H1 (cell line): ENCODE results near the gene PTPN3. TPM values are rescaled to one million over a fixed set of nuclear protein-coding genes. Genes with fewer than 3 reads are reported as not detected.

Experiments used
- CTCF ChIA-PET: fragments of 300-600 bp; sonication (Branson Sonifier 250); formaldehyde crosslinking; loops from one replicate; lab custom pipeline; 2021; ENCODE audit not compliant: partially characterized antibody; lab: Charles Lee
- POLR2A ChIA-PET: fragments of 300-600 bp; sonication (Branson Sonifier 250); formaldehyde crosslinking; loops from one replicate; lab custom pipeline; 2021; ENCODE audit warnings: inconsistent platforms; ENCODE audit not compliant: partially characterized antibody; lab: Charles Lee
- DNase-seq, 2 experiments: peaks; one replicate each; pipeline versions ENCODE4 v3.0.0 to v3.0.0-alpha.2; 2010 to 2022; ENCODE audit warnings: low spot score in 2 of 2, low read depth in 1 of 2, mixed read lengths in 1 of 2
- FAIRE-seq: peaks from 2 replicates; lab custom pipeline; 2011; peaks lifted over from hg19 to GRCh38; lab: Jason Lieb, UNC
- H2AFZ ChIP-seq: 2 replicates; pipeline ENCODE4 v1.8.1; 2012; ENCODE audit warnings: low read length, inconsistent platforms
- H2AK5ac ChIP-seq: 2 replicates; pipeline ENCODE4 v1.6.1; 2013; ENCODE audit warnings: low read depth, low read length
- H2BK120ac ChIP-seq: replicated peaks from 2 replicates; pipeline ENCODE3; 2013; ENCODE audit warnings: low read depth, low read length, inconsistent platforms
- H2BK12ac ChIP-seq: 2 replicates; pipeline ENCODE4 v1.6.1; 2013; ENCODE audit warnings: low read depth, low read length
- H2BK15ac ChIP-seq: 2 replicates; pipeline ENCODE4 v1.6.1; 2013; ENCODE audit warnings: low read length
- H2BK20ac ChIP-seq: 2 replicates; pipeline ENCODE4 v1.6.1; 2013; ENCODE audit warnings: low read length
- H2BK5ac ChIP-seq: 2 replicates; pipeline ENCODE4 v1.6.1; 2013; ENCODE audit warnings: low read depth, low read length
- H3K14ac ChIP-seq: 2 replicates; pipeline ENCODE4 v1.6.1; 2013; ENCODE audit warnings: inconsistent platforms; ENCODE audit not compliant: insufficient read length
- H3K18ac ChIP-seq: 2 replicates; pipeline ENCODE4 v1.6.1; 2013; ENCODE audit warnings: low read length; ENCODE audit errors: extremely low read depth
- H3K23ac ChIP-seq: 2 replicates; pipeline ENCODE4 v1.6.1; 2013; ENCODE audit warnings: inconsistent platforms; ENCODE audit not compliant: insufficient read length
- H3K23me2 ChIP-seq: 2 replicates; pipeline ENCODE4 v1.6.1; 2013; ENCODE audit warnings: low read depth, low read length
- H3K27ac ChIP-seq: 2 replicates; pipeline ENCODE4 v1.6.1; 2011; ENCODE audit warnings: low read depth, low read length, inconsistent platforms
- H3K27me3 ChIP-seq, 4 experiments: replicated peaks in 1 of 4; 1 replicate in 1 of 4; 2 replicates in 3 of 4; pipeline versions ENCODE4 v1.6.1 to v1.8.1; 2011 to 2013; ENCODE audit warnings: low read length in 3 of 4, mild to moderate bottlenecking in 3 of 4, inconsistent platforms in 2 of 4, mixed read lengths in 2 of 4, moderate library complexity in 1 of 4; ENCODE audit not compliant: control insufficient read depth in 3 of 4, insufficient read depth in 3 of 4; ENCODE audit errors: extremely low read depth in 1 of 4
- H3K36me3 ChIP-seq, 4 experiments: 2 replicates each; pipeline versions ENCODE4 v1.6.1 to v1.8.1; 2011 to 2013; ENCODE audit warnings: mild to moderate bottlenecking in 4 of 4, low read length in 3 of 4, moderate library complexity in 2 of 4, control low read depth in 1 of 4, inconsistent platforms in 1 of 4; ENCODE audit not compliant: insufficient read depth in 4 of 4, control insufficient read depth in 2 of 4
- H3K4ac ChIP-seq: replicated peaks from 2 replicates; pipeline ENCODE3; 2013; ENCODE audit warnings: low read length, low read depth, mixed read lengths, inconsistent platforms; ENCODE audit not compliant: insufficient read length
- H3K4me1 ChIP-seq, 4 experiments: replicated peaks in 1 of 4; 1 replicate in 1 of 4; 2 replicates in 3 of 4; pipeline versions ENCODE4 v1.6.1 to v1.8.1; 2011 to 2013; ENCODE audit warnings: low read length in 3 of 4, inconsistent platforms in 2 of 4, mixed read lengths in 1 of 4; ENCODE audit not compliant: insufficient read depth in 4 of 4, control insufficient read depth in 3 of 4
- H3K4me2 ChIP-seq, 2 experiments: 2 replicates each; pipeline versions ENCODE4 v1.6.1 to v1.8.1; 2011 to 2013; ENCODE audit warnings: low read depth in 2 of 2, low read length in 2 of 2, control low read depth in 1 of 2, inconsistent platforms in 1 of 2, mild to moderate bottlenecking in 1 of 2; ENCODE audit not compliant: insufficient read depth in 1 of 2
- H3K4me3 ChIP-seq, 4 experiments: fragments of 200-600, 300-600 bp in 1 of 4; sonication (generic), shearing (Covaris generic), sonication (Bioruptor Twin) in 1 of 4; 2 replicates each; pipeline versions ENCODE4 v1.5.1 to v1.8.1; 2011 to 2016; ENCODE audit warnings: low read length in 4 of 4, low read depth in 3 of 4, control low read depth in 2 of 4, inconsistent platforms in 2 of 4, mild to moderate bottlenecking in 2 of 4, mixed read lengths in 1 of 4, moderate library complexity in 1 of 4; ENCODE audit not compliant: insufficient read depth in 2 of 4; ENCODE audit errors: extremely low read depth in 1 of 4
- H3K56ac ChIP-seq: replicated peaks from 2 replicates; pipeline ENCODE3; 2013; ENCODE audit warnings: low read depth, mild to moderate bottlenecking, mixed read lengths, low read length, inconsistent platforms; ENCODE audit not compliant: insufficient read length
- H3K79me1 ChIP-seq: 2 replicates; pipeline ENCODE4 v1.6.1; 2013; ENCODE audit warnings: low read depth, low read length, control low read depth
- H3K79me2 ChIP-seq, 2 experiments: 2 replicates each; pipeline versions ENCODE4 v1.6.1 to v1.8.1; 2012 to 2013; ENCODE audit warnings: low read length in 2 of 2, mild to moderate bottlenecking in 2 of 2, inconsistent platforms in 1 of 2; ENCODE audit not compliant: insufficient read depth in 2 of 2, control insufficient read depth in 1 of 2
- H3K9ac ChIP-seq, 4 experiments: replicated peaks in 1 of 4; 1 replicate in 1 of 4; 2 replicates in 3 of 4; pipeline versions ENCODE4 v1.6.1 to v1.8.1; 2011 to 2013; ENCODE audit warnings: low read depth in 3 of 4, low read length in 3 of 4, control low read depth in 2 of 4, mild to moderate bottlenecking in 2 of 4, moderate library complexity in 2 of 4, inconsistent platforms in 1 of 4; ENCODE audit errors: extremely low read depth in 1 of 4
- H3K9me3 ChIP-seq, 2 experiments: 2 replicates each; pipeline versions ENCODE4 v1.6.1 to v1.8.1; 2012 to 2013; ENCODE audit warnings: mild to moderate bottlenecking in 2 of 2, moderate library complexity in 2 of 2, control low read depth in 1 of 2, inconsistent platforms in 1 of 2, low read depth in 1 of 2, low read length in 1 of 2, mixed read lengths in 1 of 2; ENCODE audit not compliant: insufficient read depth in 2 of 2
- H4K20me1 ChIP-seq, 2 experiments: replicated peaks in 1 of 2; 2 replicates each; pipeline versions ENCODE3 to v1.8.1; 2011 to 2013; ENCODE audit warnings: inconsistent platforms in 2 of 2, low read length in 2 of 2, mild to moderate bottlenecking in 1 of 2; ENCODE audit not compliant: insufficient read depth in 2 of 2, control insufficient read depth in 1 of 2
- H4K5ac ChIP-seq: 2 replicates; pipeline ENCODE4 v1.6.1; 2013; ENCODE audit warnings: low read length, low read depth, mixed read lengths, inconsistent platforms; ENCODE audit not compliant: insufficient read length
- H4K8ac ChIP-seq: 2 replicates; pipeline ENCODE4 v1.8.0; 2013; ENCODE audit warnings: mild to moderate bottlenecking, moderate library complexity, low read length, inconsistent platforms; ENCODE audit not compliant: insufficient read depth; ENCODE audit errors: extremely low read depth
- H4K91ac ChIP-seq: replicated peaks from 2 replicates; pipeline ENCODE3; 2013; ENCODE audit warnings: low read length, mixed read lengths, inconsistent platforms; ENCODE audit not compliant: insufficient read length
- ATF2 ChIP-seq: IDR thresholded peaks from 2 replicates; pipeline ENCODE4 v1.6.1; 2012; ENCODE audit warnings: low read length, inconsistent platforms
- EP300 ChIP-seq, 2 experiments: IDR thresholded peaks; 1 replicate in 1 of 2; 2 replicates in 1 of 2; pipeline ENCODE4 v1.6.1; 2011 to 2012; ENCODE audit warnings: low read depth in 2 of 2, low read length in 2 of 2, mild to moderate bottlenecking in 2 of 2, borderline replicate concordance in 1 of 2, inconsistent platforms in 1 of 2, moderate library complexity in 1 of 2
- JUN ChIP-seq: IDR thresholded peaks from 2 replicates; pipeline ENCODE4 v1.6.1; 2011; ENCODE audit warnings: low read depth, mild to moderate bottlenecking, improper control_type of control experiment, low read length
- JUND ChIP-seq: IDR thresholded peaks from 2 replicates; pipeline ENCODE4 v1.6.1; 2011; ENCODE audit warnings: mild to moderate bottlenecking, improper control_type of control experiment, low read length
- PHF8 ChIP-seq: fragments of 200-600 bp; sonication (generic); conservative IDR thresholded peaks from 2 replicates; pipeline ENCODE4 v1.7.1; 2012; ENCODE audit warnings: low read depth, mild to moderate bottlenecking, inconsistent platforms, low read length, moderate library complexity
- RAD21 ChIP-seq, 2 experiments: IDR thresholded peaks in 1 of 2; conservative IDR thresholded peaks in 1 of 2; 2 replicates each; pipeline ENCODE4 v1.6.1; 2011; ENCODE audit warnings: low read depth in 2 of 2, low read length in 2 of 2, improper control_type of control experiment in 1 of 2, inconsistent platforms in 1 of 2, mild to moderate bottlenecking in 1 of 2, moderate library complexity in 1 of 2
- SIRT6 ChIP-seq: IDR thresholded peaks from one replicate; pipeline ENCODE4 v1.7.1; 2012; ENCODE audit warnings: low read length, inconsistent platforms
- TCF12 ChIP-seq: IDR thresholded peaks from 2 replicates; pipeline ENCODE4 v1.6.1; 2011; ENCODE audit warnings: low read depth, mild to moderate bottlenecking, low read length
- WGBS, 2 experiments: shearing (Covaris generic) in 1 of 2; methylation state at CpG; one replicate each; pipeline versions ENCODE4 v1.1.6 to v1.1.7; 2013 to 2015; ENCODE audit warnings: low lambda C conversion rate in 2 of 2, mixed read lengths in 2 of 2, inconsistent platforms in 1 of 2, low coverage in 1 of 2, missing lambda C conversion rate in 1 of 2; ENCODE audit not compliant: insufficient replicate concordance in 2 of 2, insufficient coverage in 1 of 2, insufficient read length in 1 of 2; ENCODE audit errors: extremely low coverage in 1 of 2, missing lambda C conversion rate in 1 of 2; 5-methylcytosine and 5-hydroxymethylcytosine counted together
- polyA plus RNA-seq, 7 experiments: library from polyadenylated mRNA; depleted of rRNA in 3 of 7; stranded (reverse) in 5 of 7; unstranded in 2 of 7; fragments of >200 nt in 5 of 7; fragments of 200-250 nt in 2 of 7; gene quantifications; 1 replicate in 5 of 7; 2 replicates in 1 of 7; 4 replicates in 1 of 7; pipeline versions ENCODE4 v1.2.1 to v1.2.3, GENCODE V29; 2011 to 2013; ENCODE audit warnings: missing spikeins in 2 of 7, mixed read lengths in 2 of 7
- total RNA-seq: library from RNA; stranded (reverse); fragmentation: NEBNext Ultra II Directional; extraction: Animal tissue kit (Norgen Biotek cat#: 25700); gene quantifications from 2 replicates; pipeline ENCODE4 v1.2.1, GENCODE V29; 2021

PTPN3 gene
- total and polyA plus RNA-seq, 2 of the 8 experiments (the other 6 are each of a cell fraction or from before 2014, with no cell fraction given): 2.9 to 3.7 TPM

GRCh38 chr9:109481856-109482255 is 16.3 kb downstream of the PTPN3 start:
- H2AFZ ChIP-seq: no peak overlapping the region
- H2AK5ac ChIP-seq: no peak overlapping the region
- H3K14ac ChIP-seq: no peak overlapping the region
- H3K9me3 ChIP-seq: no peaks in the 10 kb centered on the region
- H3K27ac ChIP-seq: no peak overlapping the region
- H4K5ac ChIP-seq: no peak overlapping the region
- FAIRE-seq: no peak
- ChIA-PET CTCF (interaction anchor here (2.0 kb wide), 1 partner anchor 32 kb away, joined by 4 read pairs; no protein-coding TSS in a partner anchor), POLR2A (no interaction called here)
- no peaks in the 10 kb centered on the region for H3K79me2 ChIP-seq
- no peak overlapping the region for H2BK20ac ChIP-seq
- no peaks in the 10 kb centered on the region for H3K4me1 ChIP-seq
- no peak overlapping the region for H4K91ac ChIP-seq
- H3K56ac ChIP-seq: no peak overlapping the region
- no peaks in the 10 kb centered on the region for H4K20me1 ChIP-seq
- WGBS, 2 experiments: 92% methylated on average over 7 of the region's 7 CpGs; no CpG with 5 or more reads in 1 of the 2 experiments
- no peaks in the 10 kb centered on the region for H3K36me3 ChIP-seq
- H3K9ac ChIP-seq: no peak overlapping the region
- no peak overlapping the region for H3K18ac ChIP-seq
- H4K8ac ChIP-seq: no peak overlapping the region
- no peak overlapping the region for H2BK15ac ChIP-seq
- H2BK5ac ChIP-seq: no peak overlapping the region
- no peak overlapping the region for H3K4me3 ChIP-seq
- H3K4ac ChIP-seq: no peak overlapping the region
- no peak overlapping the region for H2BK12ac ChIP-seq
- no peak for DNase-seq
- no peak overlapping the region for H2BK120ac ChIP-seq
- no peak overlapping the region for H3K4me2 ChIP-seq
- no peaks in the 10 kb centered on the region; the same call in 1 of the 2 replicates for H3K23me2 ChIP-seq
- no peaks in the 10 kb centered on the region for H3K27me3 ChIP-seq
- H3K23ac ChIP-seq: no peak overlapping the region
- no peaks in the 10 kb centered on the region for H3K79me1 ChIP-seq
- TF ChIP-seq PHF8 (no peak), EP300 (IDR thresholded peaks at IDR 0.05; ENCODE audit: borderline replicate concordance in 1 of 2, low read depth in 2 of 2, low read length in 2 of 2) (no peak), TCF12 (no peak), SIRT6 (no peak), JUND (no peak), ATF2 (no peak), JUN (no peak), RAD21 (IDR thresholded peaks at IDR 0.05 in 1 of 2, conservative IDR thresholded peaks at IDR 0.05 in 1 of 2; ENCODE audit: low read depth in 2 of 2, low read length in 2 of 2) (no peak)
